Suprapubic skin (tissue), 4 donors: ENCODE measurements around the gene SRSF1. TPM values are rescaled to one million over a fixed set of nuclear protein-coding genes. Genes with fewer than 3 reads are reported as not detected.

Experiments
- DNase-seq, 2 donors: peaks; one replicate each; pipeline ENCODE4 v3.0.0-alpha.2; 2019; ENCODE audit warnings: low spot score in 2 of 2
- H3K27ac ChIP-seq: fragments of 200-600 bp; sonication (generic); one replicate; pipeline ENCODE4 v1.5.1; 2019
- H3K27me3 ChIP-seq: fragments of 200-600 bp; sonication (generic); one replicate; pipeline ENCODE4 v1.5.1; 2019
- H3K36me3 ChIP-seq: fragments of 200-600 bp; sonication (generic); one replicate; pipeline ENCODE4 v1.5.1; 2019
- H3K4me1 ChIP-seq: fragments of 200-600 bp; sonication (generic); one replicate; pipeline ENCODE4 v1.5.1; 2019
- H3K4me3 ChIP-seq: fragments of 200-600 bp; sonication (generic); one replicate; pipeline ENCODE4 v1.5.1; 2019; ENCODE audit warnings: mild to moderate bottlenecking
- H3K9me3 ChIP-seq: fragments of 200-600 bp; sonication (generic); one replicate; pipeline ENCODE4 v1.5.1; 2019
- EP300 ChIP-seq: sonication (generic); formaldehyde crosslinking; IDR thresholded peaks from one replicate; pipeline ENCODE4 v1.6.1; 2017; ENCODE audit warnings: antibody characterized with exemption
- POLR2A ChIP-seq, 2 donors: fragments of 450-650 bp; IDR thresholded peaks; one replicate each; pipeline ENCODE4 v1.6.1; 2017; ENCODE audit warnings: antibody characterized with exemption in 2 of 2, mild to moderate bottlenecking in 2 of 2, moderate library complexity in 2 of 2
- POLR2AphosphoS5 ChIP-seq, 3 donors: sonication (generic); formaldehyde crosslinking; IDR thresholded peaks; one replicate each; pipeline ENCODE4 v1.6.1; 2017; ENCODE audit warnings: antibody characterized with exemption in 3 of 3
- WGBS: methylation state at CpG from one replicate; pipeline ENCODE4 v1.1.5; 2018; 5-methylcytosine and 5-hydroxymethylcytosine counted together
- total RNA-seq, 4 donors: library from RNA; depleted of rRNA; stranded (reverse); fragments of >200 nt; gene quantifications; one replicate each; pipeline ENCODE4 v1.1.0, GENCODE V29; 2016
- TF ChIP-seq, protein P1 (sequence below), 2 donors: fragments of 200-600 bp in 1 of 2; fragments of 450-650 bp in 1 of 2; sonication (generic) in 1 of 2; IDR thresholded peaks; one replicate each; pipeline ENCODE4 v1.5.1; 2016 to 2019; ENCODE audit warnings: antibody characterized with exemption in 2 of 2, mild to moderate bottlenecking in 1 of 2, moderate library complexity in 1 of 2

The SRSF1 gene
- total RNA-seq, 4 donors from 2014 or later = 108 to 172 (median 125) TPM

DNA sequence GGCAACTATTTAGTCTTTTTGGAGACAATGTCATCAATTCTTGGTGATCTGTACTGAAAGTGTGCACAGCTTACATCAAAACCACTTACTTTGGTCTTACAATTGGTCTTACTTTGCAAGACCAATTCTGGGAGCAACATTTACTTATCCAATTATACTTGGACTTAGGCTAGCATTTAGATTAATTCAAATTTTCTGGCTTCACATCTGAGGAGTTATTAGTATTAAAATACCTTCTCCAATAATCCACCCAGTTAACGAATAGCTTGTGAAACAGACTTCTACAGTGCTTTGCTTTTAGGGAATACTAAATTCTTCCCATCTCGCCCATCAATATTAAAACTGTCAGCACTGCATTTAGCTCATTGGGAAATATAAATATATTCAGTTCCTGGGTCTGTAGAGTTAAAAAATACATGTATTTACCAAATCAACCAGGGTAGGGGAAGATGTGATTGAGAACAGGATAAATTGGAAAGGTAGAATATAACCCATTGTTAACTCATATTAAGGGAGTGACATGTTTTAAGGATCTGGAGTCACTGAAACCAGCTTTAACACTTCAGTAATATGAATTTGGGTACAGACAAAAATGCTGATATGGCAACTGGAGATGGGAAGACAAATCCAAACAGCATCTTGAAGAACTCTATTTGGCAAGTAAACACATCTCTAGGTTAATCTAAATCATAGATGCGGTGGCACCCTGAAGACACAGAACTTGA, 9.8 kb downstream of the SRSF1 start:
- Histone ChIP-seq H3K36me3 (peaks cover 10% of the 10 kb centered on the region), H3K4me1 (peaks cover 22% of the 10 kb centered on the region)

DNA sequence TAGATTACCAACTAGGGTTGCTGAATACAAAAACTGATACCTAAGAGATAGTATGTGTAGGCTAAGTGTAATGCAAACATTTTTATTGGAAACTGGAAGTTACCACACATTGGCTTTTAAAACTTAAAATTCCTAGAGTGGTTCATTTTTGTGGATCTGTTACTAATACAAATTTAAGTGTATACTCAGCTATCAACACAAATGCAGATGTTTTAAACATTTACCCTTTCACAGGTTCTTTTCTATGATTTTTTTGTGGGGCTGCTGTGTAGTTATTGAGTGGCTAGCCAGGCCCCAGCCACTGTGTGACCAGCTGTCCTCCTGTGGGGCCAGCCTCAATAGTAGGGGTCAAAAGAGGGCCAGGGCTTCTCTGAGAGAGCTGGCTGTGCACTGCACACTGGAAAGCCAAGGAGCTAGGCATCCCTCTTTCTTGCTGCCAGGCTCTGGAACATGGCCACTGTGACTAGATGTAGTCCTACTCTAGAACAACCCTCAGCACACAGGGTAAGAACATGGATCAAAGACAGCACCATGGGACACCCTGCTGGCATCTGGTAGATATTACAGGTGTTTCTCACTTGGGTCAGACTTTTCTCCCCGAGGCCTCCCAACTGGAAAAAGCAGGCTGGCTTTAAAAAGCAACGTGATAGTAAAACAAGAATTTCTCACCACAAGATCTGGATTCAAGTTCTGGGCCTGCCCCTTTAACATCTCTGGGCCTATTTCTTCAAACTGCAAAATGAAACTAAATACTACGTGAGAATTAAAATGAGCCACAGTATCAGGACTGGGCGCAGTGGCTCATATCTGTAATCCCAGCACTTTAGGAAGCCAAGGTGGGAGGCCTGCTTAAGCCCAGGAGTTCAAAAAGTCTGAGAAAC, 11.7 kb downstream of the SRSF1 start:
- no peak overlapping the region for H3K4me3 ChIP-seq
- peaks cover 5% of the 10 kb centered on the region for H3K36me3 ChIP-seq
- TF ChIP-seq, protein P1, sequence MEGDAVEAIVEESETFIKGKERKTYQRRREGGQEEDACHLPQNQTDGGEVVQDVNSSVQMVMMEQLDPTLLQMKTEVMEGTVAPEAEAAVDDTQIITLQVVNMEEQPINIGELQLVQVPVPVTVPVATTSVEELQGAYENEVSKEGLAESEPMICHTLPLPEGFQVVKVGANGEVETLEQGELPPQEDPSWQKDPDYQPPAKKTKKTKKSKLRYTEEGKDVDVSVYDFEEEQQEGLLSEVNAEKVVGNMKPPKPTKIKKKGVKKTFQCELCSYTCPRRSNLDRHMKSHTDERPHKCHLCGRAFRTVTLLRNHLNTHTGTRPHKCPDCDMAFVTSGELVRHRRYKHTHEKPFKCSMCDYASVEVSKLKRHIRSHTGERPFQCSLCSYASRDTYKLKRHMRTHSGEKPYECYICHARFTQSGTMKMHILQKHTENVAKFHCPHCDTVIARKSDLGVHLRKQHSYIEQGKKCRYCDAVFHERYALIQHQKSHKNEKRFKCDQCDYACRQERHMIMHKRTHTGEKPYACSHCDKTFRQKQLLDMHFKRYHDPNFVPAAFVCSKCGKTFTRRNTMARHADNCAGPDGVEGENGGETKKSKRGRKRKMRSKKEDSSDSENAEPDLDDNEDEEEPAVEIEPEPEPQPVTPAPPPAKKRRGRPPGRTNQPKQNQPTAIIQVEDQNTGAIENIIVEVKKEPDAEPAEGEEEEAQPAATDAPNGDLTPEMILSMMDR (IDR thresholded peaks at IDR 0.05) = peak; percentile 58 to 70
- TF ChIP-seq POLR2AphosphoS5 (IDR thresholded peaks at IDR 0.05) = peak in 1 of 3 donors; percentile 60
- no peak for TF ChIP-seq EP300
- no peak for TF ChIP-seq POLR2A (IDR thresholded peaks at IDR 0.05)
- H3K27ac ChIP-seq = no peak overlapping the region
- no peaks in the 10 kb centered on the region for H3K9me3 ChIP-seq
- DNase-seq = peak in 1 of 2 donors; percentile 71
- WGBS = 24% methylated on average over 4 of the region's 4 CpGs
- H3K27me3 ChIP-seq = no peaks in the 10 kb centered on the region
- peaks cover 22% of the 10 kb centered on the region for H3K4me1 ChIP-seq

More for the DNA sequence above, 9.8 kb downstream of the SRSF1 start:
- Histone ChIP-seq H3K27me3 (no peaks in the 10 kb centered on the region), H3K9me3 (no peaks in the 10 kb centered on the region), H3K4me3 (no peak overlapping the region), H3K27ac (no peak overlapping the region)
- no peak for TF ChIP-seq EP300
- TF ChIP-seq POLR2A (IDR thresholded peaks at IDR 0.05) = no peak
- no peak for TF ChIP-seq POLR2AphosphoS5 (IDR thresholded peaks at IDR 0.05)
- TF ChIP-seq, protein P1 (IDR thresholded peaks at IDR 0.05) = no peak
- WGBS = 71% methylated on average over 3 of the region's 3 CpGs
- DNase-seq = no peak

DNA sequence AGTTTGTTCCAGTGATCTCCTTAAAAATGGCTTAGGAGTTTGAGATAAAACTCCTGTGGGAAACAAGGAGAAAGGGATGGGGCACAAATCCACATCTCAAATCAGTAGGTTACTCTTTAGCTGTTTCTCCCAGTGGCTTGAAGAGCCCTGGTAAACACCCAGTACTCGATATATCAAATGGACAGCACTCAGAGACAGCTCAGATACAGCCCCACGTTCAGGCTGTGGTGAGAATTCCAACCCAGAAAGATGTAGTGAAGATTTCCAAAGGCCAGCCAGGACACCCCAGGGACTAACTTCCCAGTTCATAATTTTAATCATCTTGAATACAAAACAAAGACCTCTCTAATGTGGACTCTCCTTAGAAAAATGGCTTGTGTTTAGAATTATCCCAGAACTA, 12.6 kb downstream of the SRSF1 start:
- WGBS = 40% methylated on average over 2 of the region's 2 CpGs
- H3K27ac ChIP-seq = no peak overlapping the region

DNA sequence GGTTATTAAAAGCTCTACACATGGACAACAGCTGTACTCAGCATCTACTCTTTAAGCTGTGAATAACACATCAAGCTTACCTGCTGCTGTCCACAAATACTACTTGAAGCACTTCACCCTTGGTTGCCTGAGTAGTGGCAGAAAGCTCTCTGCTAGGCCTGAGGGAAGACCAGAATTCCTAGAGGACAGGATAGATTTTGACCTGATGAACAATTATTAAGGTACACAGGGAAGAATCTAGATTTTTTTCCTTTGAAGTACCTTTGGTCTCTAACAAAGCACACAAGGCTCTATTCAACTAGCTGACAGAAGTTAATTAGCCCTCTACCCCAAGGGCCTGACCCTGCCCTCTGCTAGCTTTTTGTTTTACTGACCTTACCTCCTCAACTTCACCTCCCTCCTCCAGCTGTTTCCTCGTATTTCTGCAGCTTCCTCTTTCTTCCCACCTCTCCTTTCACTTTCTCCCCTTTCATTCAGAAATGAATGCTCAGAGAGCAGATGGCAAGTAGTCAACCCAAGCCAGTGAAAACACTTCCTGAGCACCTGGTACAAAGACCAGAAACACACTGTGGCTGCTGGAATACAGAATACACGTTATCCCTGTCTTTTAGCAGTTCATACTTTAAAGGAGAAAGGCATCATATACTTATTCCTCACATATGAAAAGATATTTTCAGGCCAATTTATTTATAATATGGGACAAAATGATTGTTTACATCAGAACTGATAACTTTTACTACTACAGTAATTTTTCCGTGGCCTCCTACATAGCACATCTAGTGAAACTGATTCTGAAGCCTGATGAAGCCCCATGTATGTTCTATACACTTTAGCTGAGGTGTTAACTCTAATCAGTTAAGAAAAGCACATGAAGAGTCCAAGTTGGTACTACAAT, 13.3 kb downstream of the SRSF1 start:
- no peak for DNase-seq
- H3K4me1 ChIP-seq = peaks cover 28% of the 10 kb centered on the region
- no peak overlapping the region for H3K4me3 ChIP-seq
- H3K27me3 ChIP-seq = no peaks in the 10 kb centered on the region
- TF ChIP-seq POLR2AphosphoS5 (IDR thresholded peaks at IDR 0.05) (no peak), POLR2A (IDR thresholded peaks at IDR 0.05) (no peak)
- TF ChIP-seq, protein P1 (IDR thresholded peaks at IDR 0.05) = no peak
- WGBS = 38% methylated on average over 3 of the region's 3 CpGs
- peaks cover 5% of the 10 kb centered on the region for H3K36me3 ChIP-seq
- no peak overlapping the region for H3K27ac ChIP-seq
- H3K9me3 ChIP-seq = no peaks in the 10 kb centered on the region

More for the DNA sequence above, 12.6 kb downstream of the SRSF1 start:
- Histone ChIP-seq H3K4me3 (no peak overlapping the region), H3K36me3 (peaks cover 5% of the 10 kb centered on the region), H3K9me3 (no peaks in the 10 kb centered on the region), H3K4me1 (peaks cover 24% of the 10 kb centered on the region), H3K27me3 (no peaks in the 10 kb centered on the region)
- DNase-seq = no peak
- TF ChIP-seq POLR2A (IDR thresholded peaks at IDR 0.05) (no peak), EP300 (no peak), POLR2AphosphoS5 (IDR thresholded peaks at IDR 0.05) (no peak)
- TF ChIP-seq, protein P1 (IDR thresholded peaks at IDR 0.05) = no peak
